GF-D8 (cell line): ENCODE measurements around the gene PASK.

Source experiments
- DNase-seq: peaks from one replicate; lab custom pipeline; 2025; lab: John Stamatoyannopoulos, UW

PASK gene

GRCh38 chr2:241064802-241065354, 84.4 kb downstream of the PASK start:
- no peak for DNase-seq

GRCh38 chr2:241064008-241064801, 85.1 kb downstream of the PASK start:
- DNase-seq = no peak

GRCh38 chr2:241063587-241063986, 85.7 kb downstream of the PASK start:
- no peak for DNase-seq

GRCh38 chr2:241063093-241063551, 86.2 kb downstream of the PASK start:
- no peak for DNase-seq

- DNase-seq = no peak
These were observed 86.7 kb downstream of the PASK start for GRCh38 chr2:241062389-241063092.

- no peak for DNase-seq
These were observed 88.0 kb downstream of the PASK start for GRCh38 chr2:241061275-241061674.
